Body of pancreas (tissue), 4 donors: ENCODE results near the gene RIPK3.

Experiments used
- POLR2A ChIP-seq, 3 donors: fragments of 450-650 bp; IDR thresholded peaks; one replicate each; pipeline ENCODE4 v1.6.1; 2016; ENCODE audit warnings: antibody characterized with exemption in 3 of 3, mild to moderate bottlenecking in 2 of 3
- TF ChIP-seq, protein P1 (sequence below), 7 experiments: fragments of 450-650 bp in 4 of 7; fragments of 200-600 bp in 3 of 7; sonication (generic) in 3 of 7; IDR thresholded peaks; one replicate each; pipeline ENCODE4 v1.5.1; 2016 to 2019; ENCODE audit warnings: antibody characterized with exemption in 7 of 7

GRCh38 chr14:24342889-24343288, 3.1 kb upstream of the RIPK3 start:
- TF ChIP-seq, protein P1, sequence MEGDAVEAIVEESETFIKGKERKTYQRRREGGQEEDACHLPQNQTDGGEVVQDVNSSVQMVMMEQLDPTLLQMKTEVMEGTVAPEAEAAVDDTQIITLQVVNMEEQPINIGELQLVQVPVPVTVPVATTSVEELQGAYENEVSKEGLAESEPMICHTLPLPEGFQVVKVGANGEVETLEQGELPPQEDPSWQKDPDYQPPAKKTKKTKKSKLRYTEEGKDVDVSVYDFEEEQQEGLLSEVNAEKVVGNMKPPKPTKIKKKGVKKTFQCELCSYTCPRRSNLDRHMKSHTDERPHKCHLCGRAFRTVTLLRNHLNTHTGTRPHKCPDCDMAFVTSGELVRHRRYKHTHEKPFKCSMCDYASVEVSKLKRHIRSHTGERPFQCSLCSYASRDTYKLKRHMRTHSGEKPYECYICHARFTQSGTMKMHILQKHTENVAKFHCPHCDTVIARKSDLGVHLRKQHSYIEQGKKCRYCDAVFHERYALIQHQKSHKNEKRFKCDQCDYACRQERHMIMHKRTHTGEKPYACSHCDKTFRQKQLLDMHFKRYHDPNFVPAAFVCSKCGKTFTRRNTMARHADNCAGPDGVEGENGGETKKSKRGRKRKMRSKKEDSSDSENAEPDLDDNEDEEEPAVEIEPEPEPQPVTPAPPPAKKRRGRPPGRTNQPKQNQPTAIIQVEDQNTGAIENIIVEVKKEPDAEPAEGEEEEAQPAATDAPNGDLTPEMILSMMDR (IDR thresholded peaks at IDR 0.05), result no peak
- TF ChIP-seq POLR2A (IDR thresholded peaks at IDR 0.05), result no peak
